Measurements from ENCODE around the gene GRM1.

DNA sequence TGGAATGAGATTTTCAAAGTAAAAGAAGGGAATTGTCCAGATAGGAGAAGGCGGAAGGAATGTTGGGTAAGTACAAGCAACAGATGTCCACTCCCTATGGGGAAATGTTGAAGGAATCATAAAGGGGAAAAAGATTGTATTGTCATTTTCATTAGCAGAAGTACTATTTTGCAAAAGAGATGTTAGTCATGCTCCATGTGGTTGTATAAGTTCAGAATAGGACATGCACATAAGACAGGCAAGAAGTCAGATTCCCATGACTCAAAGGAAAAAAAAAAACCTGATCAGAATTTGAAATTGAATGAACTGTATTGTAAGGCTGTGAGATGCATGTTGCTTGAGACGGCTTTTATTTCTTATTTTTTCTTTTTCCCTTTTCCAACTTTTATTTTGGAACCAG, 36.8 kb downstream of the GRM1 start:
- TF ChIP-seq, protein P1, sequence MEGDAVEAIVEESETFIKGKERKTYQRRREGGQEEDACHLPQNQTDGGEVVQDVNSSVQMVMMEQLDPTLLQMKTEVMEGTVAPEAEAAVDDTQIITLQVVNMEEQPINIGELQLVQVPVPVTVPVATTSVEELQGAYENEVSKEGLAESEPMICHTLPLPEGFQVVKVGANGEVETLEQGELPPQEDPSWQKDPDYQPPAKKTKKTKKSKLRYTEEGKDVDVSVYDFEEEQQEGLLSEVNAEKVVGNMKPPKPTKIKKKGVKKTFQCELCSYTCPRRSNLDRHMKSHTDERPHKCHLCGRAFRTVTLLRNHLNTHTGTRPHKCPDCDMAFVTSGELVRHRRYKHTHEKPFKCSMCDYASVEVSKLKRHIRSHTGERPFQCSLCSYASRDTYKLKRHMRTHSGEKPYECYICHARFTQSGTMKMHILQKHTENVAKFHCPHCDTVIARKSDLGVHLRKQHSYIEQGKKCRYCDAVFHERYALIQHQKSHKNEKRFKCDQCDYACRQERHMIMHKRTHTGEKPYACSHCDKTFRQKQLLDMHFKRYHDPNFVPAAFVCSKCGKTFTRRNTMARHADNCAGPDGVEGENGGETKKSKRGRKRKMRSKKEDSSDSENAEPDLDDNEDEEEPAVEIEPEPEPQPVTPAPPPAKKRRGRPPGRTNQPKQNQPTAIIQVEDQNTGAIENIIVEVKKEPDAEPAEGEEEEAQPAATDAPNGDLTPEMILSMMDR (IDR thresholded peaks at IDR 0.05), result no peak
- TF ChIP-seq SMC3 (IDR thresholded peaks at IDR 0.05) (no peak), POLR2A (IDR thresholded peaks at IDR 0.05; ENCODE audit: low read length) (no peak), RAD21 (conservative IDR thresholded peaks at IDR 0.05 in 1 of 2, IDR thresholded peaks at IDR 0.05 in 1 of 2) (no peak), FOSL2 (IDR thresholded peaks at IDR 0.05) (no peak), FOSL2 (CRISPR knock-in tag; IDR thresholded peaks at IDR 0.05) (no peak), EP300 (IDR thresholded peaks at IDR 0.05) (no peak), ZFP36 (IDR thresholded peaks at IDR 0.05; ENCODE audit: borderline replicate concordance, partially characterized antibody) (no peak), JUNB (IDR thresholded peaks at IDR 0.05) (no peak)
- TF ChIP-seq, protein P2, sequence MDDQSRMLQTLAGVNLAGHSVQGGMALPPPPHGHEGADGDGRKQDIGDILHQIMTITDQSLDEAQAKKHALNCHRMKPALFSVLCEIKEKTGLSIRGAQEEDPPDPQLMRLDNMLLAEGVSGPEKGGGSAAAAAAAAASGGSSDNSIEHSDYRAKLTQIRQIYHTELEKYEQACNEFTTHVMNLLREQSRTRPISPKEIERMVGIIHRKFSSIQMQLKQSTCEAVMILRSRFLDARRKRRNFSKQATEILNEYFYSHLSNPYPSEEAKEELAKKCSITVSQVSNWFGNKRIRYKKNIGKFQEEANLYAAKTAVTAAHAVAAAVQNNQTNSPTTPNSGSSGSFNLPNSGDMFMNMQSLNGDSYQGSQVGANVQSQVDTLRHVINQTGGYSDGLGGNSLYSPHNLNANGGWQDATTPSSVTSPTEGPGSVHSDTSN (IDR thresholded peaks at IDR 0.05), result no peak

All from A549 (cell line).